ENCODE data around the gene KCNMA1.

Gene KCNMA1

DNA sequence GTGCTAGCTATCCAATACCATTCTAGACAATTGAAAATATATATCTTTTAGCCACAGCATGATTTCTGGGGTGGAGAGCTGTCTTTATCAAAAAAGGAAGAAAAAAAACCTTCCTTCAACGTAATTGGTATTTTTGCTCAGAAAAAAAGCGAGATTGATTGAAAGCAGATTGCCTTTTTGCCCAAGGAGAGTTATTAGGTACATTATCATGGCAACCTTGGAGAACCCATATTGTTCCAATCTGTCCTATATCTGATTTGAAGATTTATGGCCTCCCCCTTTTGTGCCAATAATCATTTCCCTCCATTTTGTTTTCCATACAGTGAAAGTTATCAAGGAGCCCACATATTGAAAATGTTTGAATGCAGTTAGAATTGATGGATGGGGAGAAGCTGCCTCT, 544.5 kb downstream of the KCNMA1 start:
- TF ChIP-seq, protein P1, sequence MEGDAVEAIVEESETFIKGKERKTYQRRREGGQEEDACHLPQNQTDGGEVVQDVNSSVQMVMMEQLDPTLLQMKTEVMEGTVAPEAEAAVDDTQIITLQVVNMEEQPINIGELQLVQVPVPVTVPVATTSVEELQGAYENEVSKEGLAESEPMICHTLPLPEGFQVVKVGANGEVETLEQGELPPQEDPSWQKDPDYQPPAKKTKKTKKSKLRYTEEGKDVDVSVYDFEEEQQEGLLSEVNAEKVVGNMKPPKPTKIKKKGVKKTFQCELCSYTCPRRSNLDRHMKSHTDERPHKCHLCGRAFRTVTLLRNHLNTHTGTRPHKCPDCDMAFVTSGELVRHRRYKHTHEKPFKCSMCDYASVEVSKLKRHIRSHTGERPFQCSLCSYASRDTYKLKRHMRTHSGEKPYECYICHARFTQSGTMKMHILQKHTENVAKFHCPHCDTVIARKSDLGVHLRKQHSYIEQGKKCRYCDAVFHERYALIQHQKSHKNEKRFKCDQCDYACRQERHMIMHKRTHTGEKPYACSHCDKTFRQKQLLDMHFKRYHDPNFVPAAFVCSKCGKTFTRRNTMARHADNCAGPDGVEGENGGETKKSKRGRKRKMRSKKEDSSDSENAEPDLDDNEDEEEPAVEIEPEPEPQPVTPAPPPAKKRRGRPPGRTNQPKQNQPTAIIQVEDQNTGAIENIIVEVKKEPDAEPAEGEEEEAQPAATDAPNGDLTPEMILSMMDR (IDR thresholded peaks at IDR 0.05; ENCODE audit: low read depth, low read length): no peak
- H3K4me3 ChIP-seq (ENCODE audit: low read depth, low read length): no peak overlapping the region
- no peak for DNase-seq (ENCODE audit: low read depth, low spot score)
- in situ Hi-C loops (cut with HindIII; ENCODE audit: low sequenced_read_pairs): no loop called here

DNA sequence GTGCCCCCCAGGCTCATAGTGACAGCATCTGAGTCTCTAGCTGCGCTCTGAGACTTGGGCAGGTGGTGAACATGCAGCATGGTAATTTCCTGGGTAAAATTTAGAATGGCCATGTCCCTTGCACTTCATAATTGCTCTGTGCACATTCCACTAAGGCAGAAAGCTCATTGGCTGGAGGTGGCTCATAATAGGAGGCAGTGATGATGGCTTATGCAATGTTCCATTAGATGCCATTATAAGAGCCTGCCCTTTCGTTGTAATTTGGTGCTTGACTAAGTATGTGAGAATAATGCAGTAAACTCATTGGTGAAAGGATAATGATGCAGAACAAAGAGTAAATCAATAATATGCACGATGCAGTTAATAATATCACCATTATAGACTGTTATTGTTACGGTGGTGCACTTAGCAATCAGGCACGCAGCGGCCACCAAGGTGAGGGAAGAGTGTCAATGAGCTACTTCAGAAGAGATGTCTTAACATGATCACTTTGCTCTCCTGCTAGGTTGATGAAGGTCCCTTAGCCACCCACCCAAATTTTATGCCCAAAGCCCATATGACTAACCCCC, 545.9 kb downstream of the KCNMA1 start:
- H3K4me3 ChIP-seq (ENCODE audit: low read depth, low read length): no peak overlapping the region
- TF ChIP-seq, protein P1 (IDR thresholded peaks at IDR 0.05; ENCODE audit: low read depth, low read length): no peak
- DNase-seq (ENCODE audit: low read depth, low spot score): no peak
- in situ Hi-C loops (cut with HindIII; ENCODE audit: low sequenced_read_pairs): no loop called here

DNA sequence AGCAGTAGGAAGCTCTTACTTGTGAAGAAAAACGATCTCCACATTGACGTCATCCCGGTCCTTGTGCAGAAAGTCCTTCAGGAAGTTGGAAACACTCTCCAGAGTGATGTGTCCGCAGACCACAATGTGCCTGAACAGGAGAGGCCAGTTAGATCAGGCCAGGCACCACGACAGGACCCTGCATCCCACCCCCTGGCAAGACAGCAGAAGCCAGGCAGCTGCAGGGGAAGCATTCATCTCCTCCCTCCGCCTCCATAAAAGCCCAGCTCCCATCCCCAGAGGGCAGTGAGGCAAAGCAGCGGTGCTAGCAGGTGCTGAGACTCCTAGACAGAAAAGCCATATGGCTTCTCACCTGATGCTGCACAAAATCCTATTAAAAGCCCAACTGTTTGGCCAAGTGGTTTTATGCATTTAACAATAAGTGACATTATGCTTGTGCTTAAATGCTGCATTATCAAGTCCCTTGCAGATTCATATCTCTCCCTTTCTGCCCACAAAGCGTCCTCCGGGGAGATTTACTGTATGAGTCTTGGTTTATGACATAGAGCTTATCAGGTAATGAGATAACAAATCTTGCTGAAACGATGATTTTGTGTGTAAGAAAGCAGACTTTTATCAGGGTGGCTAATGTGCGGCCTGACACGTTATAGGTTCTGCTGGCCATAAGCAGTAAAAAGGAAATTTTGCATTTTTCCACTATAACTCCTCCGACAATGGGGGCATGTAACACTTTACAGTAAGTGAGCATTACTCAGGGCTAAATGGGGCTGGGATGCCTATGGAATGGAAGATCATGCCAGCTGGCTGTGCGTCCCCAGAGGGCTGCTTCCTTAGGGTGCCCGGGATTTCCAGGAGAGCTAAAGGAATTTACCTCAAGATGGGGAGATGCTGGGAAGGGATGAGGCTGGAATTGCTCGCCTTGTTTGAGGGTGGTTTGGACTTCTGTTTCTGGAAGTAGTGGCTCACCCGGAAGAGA, 546.9 kb downstream of the KCNMA1 start:
- no peak for DNase-seq (ENCODE audit: low read depth, low spot score)
- H3K4me3 ChIP-seq (ENCODE audit: low read depth, low read length): no peak overlapping the region
- TF ChIP-seq, protein P1 (IDR thresholded peaks at IDR 0.05; ENCODE audit: low read depth, low read length): no peak
- in situ Hi-C loops (cut with HindIII; ENCODE audit: low sequenced_read_pairs): no loop called here

DNA sequence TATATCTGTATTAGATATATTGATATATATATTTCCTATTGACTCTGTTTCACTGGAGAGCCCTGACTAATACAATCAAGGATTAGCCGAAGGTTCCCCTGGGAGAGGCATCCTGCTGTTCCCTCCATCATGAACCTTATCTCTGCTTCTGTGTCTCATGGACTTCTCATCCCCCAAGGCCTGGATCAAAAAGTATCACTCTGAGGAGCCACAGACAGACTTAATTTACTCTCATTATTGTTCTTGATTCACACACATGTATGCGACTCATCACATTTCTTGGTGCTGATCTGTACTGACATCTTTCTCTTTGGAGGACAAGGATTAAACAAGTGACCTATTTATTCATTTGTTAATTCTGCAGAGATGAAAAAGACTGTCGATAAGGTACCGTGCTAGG, 550.2 kb downstream of the KCNMA1 start:
- TF ChIP-seq, protein P1 (IDR thresholded peaks at IDR 0.05; ENCODE audit: low read depth, low read length): no peak
- peak; percentile 8 for DNase-seq (ENCODE audit: low read depth, low spot score)
- in situ Hi-C loops (cut with HindIII; ENCODE audit: low sequenced_read_pairs): no loop called here
- H3K4me3 ChIP-seq (ENCODE audit: low read depth, low read length): no peak overlapping the region

DNA sequence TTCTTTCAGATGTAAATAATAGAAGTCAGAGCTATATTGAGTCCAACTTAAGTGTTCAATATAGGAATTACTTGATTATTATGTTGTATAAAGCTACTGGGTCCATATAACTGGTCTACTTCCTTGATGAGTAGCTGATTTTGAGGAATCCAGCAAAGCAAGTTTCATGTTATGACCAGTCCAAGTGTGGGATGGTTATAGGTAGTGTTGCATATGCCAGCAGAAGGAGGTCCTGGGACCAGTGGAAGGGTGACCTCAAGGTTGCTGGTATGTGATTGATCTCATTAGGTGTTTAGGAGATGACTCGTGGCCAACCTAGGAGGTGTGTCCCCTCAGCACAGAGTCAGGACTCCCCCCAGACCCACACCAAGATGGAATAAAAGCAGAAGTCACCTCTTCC, 551.5 kb downstream of the KCNMA1 start:
- H3K4me3 ChIP-seq (ENCODE audit: low read depth, low read length): no peak overlapping the region
- TF ChIP-seq, protein P1 (IDR thresholded peaks at IDR 0.05; ENCODE audit: low read depth, low read length): no peak
- in situ Hi-C loops (cut with HindIII; ENCODE audit: low sequenced_read_pairs): no loop called here
- no peak for DNase-seq (ENCODE audit: low read depth, low spot score)

DNA sequence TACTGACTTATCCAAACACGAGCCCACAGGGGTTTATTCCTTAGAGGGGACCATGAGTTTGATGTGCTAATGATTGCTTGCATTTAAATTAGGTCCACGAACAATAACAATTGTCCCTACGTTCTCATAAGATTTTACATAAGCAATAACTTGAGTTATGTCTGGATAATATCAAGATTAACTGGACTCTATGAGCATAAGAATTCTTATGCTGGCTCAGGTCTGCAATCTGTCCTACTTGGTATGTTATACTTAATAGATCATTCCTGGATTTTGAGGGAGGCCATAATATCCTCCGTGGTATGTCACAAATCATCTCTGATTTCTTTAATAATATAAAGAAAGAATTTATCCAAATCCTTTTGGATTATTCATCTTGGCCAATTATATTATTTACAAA, 552.3 kb downstream of the KCNMA1 start:
- no peak for DNase-seq (ENCODE audit: low read depth, low spot score)
- TF ChIP-seq, protein P1 (IDR thresholded peaks at IDR 0.05; ENCODE audit: low read depth, low read length): no peak
- H3K4me3 ChIP-seq (ENCODE audit: low read depth, low read length): no peak overlapping the region
- in situ Hi-C loops (cut with HindIII; ENCODE audit: low sequenced_read_pairs): no loop called here
